Esophagus (tissue), 2 donors: ENCODE data around the gene PLOD1. TPM values are rescaled to one million over a fixed set of nuclear protein-coding genes. Genes with fewer than 3 reads are reported as not detected.
A peak's percentile ranks its signal among the peaks of the same experiment; 100 is the strongest.
"Not testable (repeated sequence)": the region's sequence is repeated elsewhere in the genome, so short reads cannot be mapped to it uniquely, and the experiment has no call there.

Source experiments
- H3K27ac ChIP-seq, 2 donors: one replicate each; pipeline ENCODE4 v1.5.1; 2013; ENCODE audit warnings: low read depth in 2 of 2, mild to moderate bottlenecking in 2 of 2, inconsistent platforms in 1 of 2, low read length in 1 of 2, moderate library complexity in 1 of 2
- H3K27me3 ChIP-seq, 2 donors: one replicate each; pipeline ENCODE4 v1.6.1; 2013; ENCODE audit warnings: low read length in 2 of 2, control low read depth in 1 of 2, mild to moderate bottlenecking in 1 of 2; ENCODE audit not compliant: insufficient read depth in 2 of 2, control insufficient read depth in 1 of 2
- H3K36me3 ChIP-seq, 2 donors: one replicate each; pipeline ENCODE4 v1.6.1; 2013; ENCODE audit warnings: low read length in 1 of 2; ENCODE audit not compliant: control insufficient read depth in 2 of 2, insufficient read depth in 2 of 2
- H3K4me1 ChIP-seq, 2 donors: one replicate each; pipeline ENCODE4 v1.6.1; 2013; ENCODE audit warnings: low read length in 1 of 2; ENCODE audit not compliant: control insufficient read depth in 2 of 2, insufficient read depth in 2 of 2
- H3K4me3 ChIP-seq, 2 donors: one replicate each; pipeline ENCODE4 v1.5.1; 2013; ENCODE audit warnings: low read length in 2 of 2, mild to moderate bottlenecking in 2 of 2, low read depth in 1 of 2, moderate library complexity in 1 of 2
- H3K9me3 ChIP-seq, 2 donors: one replicate each; pipeline ENCODE4 v1.6.1; 2013; ENCODE audit warnings: mild to moderate bottlenecking in 2 of 2, low read depth in 1 of 2, low read length in 1 of 2, moderate library complexity in 1 of 2; ENCODE audit not compliant: control insufficient read depth in 2 of 2, insufficient read depth in 1 of 2
- WGBS, 2 donors: extraction: QIAGEN DNeasy Blood & Tissue Kit; methylation state at CpG; one replicate each; pipeline ENCODE4 v1.1.7; 2013; 5-methylcytosine and 5-hydroxymethylcytosine counted together
- polyA plus RNA-seq, 2 donors: library from polyadenylated mRNA; stranded (reverse); fragments of 200-250 nt; gene quantifications; one replicate each; pipeline ENCODE4 v1.2.3, GENCODE V29; 2013
- donor health status: healthy with polysubstance abuse.
- donor health status: Bipolar disorder and iron deficiency.

The PLOD1 gene
- polyA plus RNA-seq, 2 donors, result 17.1 to 18.2 TPM

DNA sequence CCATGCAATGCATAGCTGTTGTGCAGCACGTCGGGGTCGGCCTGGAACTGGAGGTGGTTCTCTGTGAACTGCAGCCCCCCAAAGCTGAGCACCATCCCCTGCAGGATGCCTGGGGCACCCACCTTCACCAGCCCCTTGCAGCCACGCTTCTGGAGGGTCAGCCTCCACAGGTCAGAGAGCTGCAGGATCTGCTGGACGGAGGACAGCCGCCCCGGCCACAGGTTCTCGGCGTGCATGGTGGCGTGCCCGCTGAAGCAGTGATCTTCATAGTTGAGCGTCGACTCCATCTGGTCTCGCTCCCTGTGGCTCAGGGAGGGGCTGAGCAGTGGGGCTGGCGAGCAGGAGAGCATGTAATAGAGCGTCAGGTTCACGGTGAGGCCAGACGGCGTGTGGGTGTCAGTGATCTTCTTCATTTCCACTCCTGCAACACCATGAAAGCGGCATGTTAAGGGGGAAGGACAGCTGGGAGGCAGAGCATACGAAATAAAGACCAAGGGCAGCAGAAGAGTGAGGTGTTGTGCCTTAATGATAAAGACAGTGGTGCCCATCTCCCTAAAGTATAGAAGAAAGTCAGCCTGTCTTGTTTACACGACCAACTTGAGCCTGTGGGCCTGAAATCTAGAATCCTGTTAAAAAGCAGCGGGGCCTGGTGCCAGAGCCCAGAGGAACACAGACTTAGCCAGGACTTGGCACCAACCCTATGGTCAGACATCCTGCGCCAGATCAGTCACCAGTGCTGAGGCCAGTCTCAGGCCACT is 11.3 kb upstream of the PLOD1 start:
- Histone ChIP-seq H3K9me3 (no peaks in the 10 kb centered on the region), H3K4me3 (no peak overlapping the region), H3K27ac (no peak overlapping the region), H3K4me1 (peaks cover 6 to 20% of the 10 kb centered on the region in 2 donors), H3K27me3 (no peaks in the 10 kb centered on the region), H3K36me3 (peaks cover 0 to 25% of the 10 kb centered on the region in 2 donors)
- 81 to 88% methylated on average over 24 of the region's 24 CpGs for WGBS, 2 donors

DNA sequence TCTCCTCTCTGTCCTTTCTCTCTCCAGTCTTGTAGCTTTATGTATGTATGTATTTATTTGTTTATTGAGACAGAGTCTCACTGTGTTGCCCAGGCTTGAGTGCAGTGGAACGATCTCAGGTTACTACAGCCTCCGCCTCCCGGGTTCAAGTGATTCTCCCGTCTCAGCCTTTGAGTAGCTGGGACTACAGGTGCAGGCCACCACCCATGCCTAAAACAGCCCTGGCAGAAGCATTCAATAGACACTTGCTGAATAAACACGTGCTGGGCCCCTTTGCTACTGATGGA is 10.7 kb upstream of the PLOD1 start:
- peaks cover 3 to 20% of the 10 kb centered on the region in 2 donors for H3K4me1 ChIP-seq
- no peaks in the 10 kb centered on the region for H3K9me3 ChIP-seq
- no peak overlapping the region for H3K27ac ChIP-seq
- H3K27me3 ChIP-seq, result no peaks in the 10 kb centered on the region
- 60 to 61% methylated on average over 5 of the region's 5 CpGs for WGBS, 2 donors
- H3K4me3 ChIP-seq, result no peak overlapping the region
- peaks cover 0 to 25% of the 10 kb centered on the region in 2 donors for H3K36me3 ChIP-seq

- H3K4me1 ChIP-seq, result peaks cover 0 to 16% of the 10 kb centered on the region in 2 donors
- H3K27me3 ChIP-seq, result no peaks in the 10 kb centered on the region
- H3K36me3 ChIP-seq, result peaks cover 0 to 24% of the 10 kb centered on the region in 2 donors
- 40 to 49% methylated on average over 16 of the region's 16 CpGs for WGBS, 2 donors
- H3K9me3 ChIP-seq, result no peaks in the 10 kb centered on the region
- peak overlapping the region; percentile 80 to 94 for H3K4me3 ChIP-seq
- H3K27ac ChIP-seq, result no peak overlapping the region
Observed at GRCh38 chr1:11924334-11925195, 10.0 kb upstream of the PLOD1 start.

DNA sequence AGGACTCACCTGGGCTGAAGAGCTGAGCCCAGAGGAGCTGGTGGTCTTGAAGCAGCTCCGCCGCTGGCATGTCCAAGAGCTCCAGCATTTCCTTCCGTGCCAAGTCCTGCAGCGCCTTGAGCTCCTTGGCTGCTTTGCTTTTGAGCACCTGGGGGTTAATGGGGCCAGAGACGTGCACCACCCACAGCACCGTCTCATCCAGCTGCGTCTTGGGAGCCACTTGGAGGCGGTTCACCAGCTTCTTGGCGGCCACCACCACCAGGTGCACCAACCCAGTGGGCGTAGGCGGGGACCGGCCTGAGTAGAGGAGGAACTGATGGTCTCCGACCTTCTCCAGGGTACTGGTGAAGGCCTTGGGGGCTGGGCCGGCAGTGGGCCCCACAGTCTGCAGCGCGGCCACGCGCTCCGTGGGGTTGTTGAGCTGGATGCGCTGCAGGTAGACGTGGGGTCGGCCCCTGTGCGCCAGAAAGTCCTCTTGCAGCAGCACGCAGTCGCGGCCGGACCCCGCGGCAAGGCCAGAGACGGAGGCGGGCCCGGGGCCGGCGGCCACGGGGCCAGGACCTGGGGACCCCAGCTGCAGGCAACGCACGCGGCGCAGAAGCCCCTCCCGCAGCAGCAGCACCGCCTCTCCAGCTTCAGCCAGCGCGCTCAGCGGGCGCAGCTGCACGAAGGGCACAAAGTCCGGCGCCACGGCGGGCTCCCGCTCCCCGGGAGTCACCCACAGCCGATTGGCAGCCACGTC is 9.2 kb upstream of the PLOD1 start:
- H3K9me3 ChIP-seq, H3K27me3 ChIP-seq: not testable (repeated sequence)
- WGBS, 2 donors, result 6 to 10% methylated on average over 26 to 46 of the region's 54 CpGs
- H3K36me3 ChIP-seq, result peaks cover 0 to 22% of the 10 kb centered on the region in 2 donors
- peak overlapping the region; percentile 80 to 94 for H3K4me3 ChIP-seq
- H3K4me1 ChIP-seq, result peaks cover 2 to 14% of the 10 kb centered on the region in 2 donors
- peak overlapping the region in 1 of 2 donors; percentile 14 for H3K27ac ChIP-seq

DNA sequence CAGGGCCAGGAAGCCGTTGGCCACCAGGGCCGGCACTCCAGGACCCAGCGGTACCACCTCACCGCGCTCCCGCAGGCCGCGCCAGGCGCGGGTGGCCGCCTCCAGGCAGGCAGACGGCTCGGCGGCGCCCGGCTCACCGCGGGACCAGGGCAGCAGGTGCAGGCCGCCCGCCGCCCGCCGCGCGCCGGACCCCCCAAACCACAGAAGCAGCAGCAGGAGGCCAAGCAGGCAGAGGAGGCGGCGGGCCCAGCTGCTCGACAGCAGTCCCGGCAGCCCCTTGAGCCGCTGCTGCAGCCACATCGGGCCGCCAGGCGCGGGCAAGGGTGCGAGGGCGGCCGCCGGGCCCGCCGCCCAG is 8.6 kb upstream of the PLOD1 start:
- Histone ChIP-seq H3K36me3 (peaks cover 0 to 20% of the 10 kb centered on the region in 2 donors), H3K27me3 (no peaks in the 10 kb centered on the region), H3K9me3 (no peaks in the 10 kb centered on the region), H3K4me1 (peaks cover 2 to 13% of the 10 kb centered on the region in 2 donors), H3K4me3 (peak overlapping the region; percentile 80 to 94), H3K27ac (peak overlapping the region; percentile 14 to 52)
- 0% methylated on average over 22 to 41 of the region's 41 CpGs for WGBS, 2 donors

DNA sequence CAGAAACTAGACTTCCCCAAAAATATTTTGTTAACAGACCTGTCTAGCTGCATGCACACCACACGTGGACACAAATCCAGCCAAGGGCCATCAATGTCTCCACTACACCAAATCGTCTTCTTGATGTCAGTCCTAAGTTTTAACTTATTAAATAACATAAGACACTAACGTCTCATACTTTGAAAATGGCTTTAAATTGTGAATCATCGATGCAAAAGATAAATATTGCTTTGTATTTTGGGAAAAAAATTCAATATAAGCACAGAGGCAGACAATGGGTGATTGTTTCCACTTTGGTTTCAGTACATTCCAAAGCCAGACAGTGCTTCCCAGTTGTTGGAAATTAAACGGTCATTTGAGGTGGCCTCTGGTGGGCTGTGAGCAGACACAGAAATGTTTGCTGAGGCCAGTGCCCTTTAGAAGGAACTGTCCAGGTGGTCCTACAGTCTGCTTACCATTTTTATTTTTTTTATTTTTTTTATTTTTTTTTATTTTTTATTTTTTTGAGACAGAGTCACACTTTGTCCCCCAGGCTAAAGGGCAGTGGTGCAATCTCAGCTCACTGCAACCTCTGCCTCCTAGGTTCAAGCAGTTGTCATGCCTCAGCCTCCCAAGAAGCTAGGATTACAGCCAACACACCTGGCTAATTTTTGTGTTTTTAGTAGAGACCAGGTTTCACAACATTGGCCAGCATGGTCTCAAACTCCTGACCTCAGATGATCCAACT is 6.5 kb upstream of the PLOD1 start:
- Histone ChIP-seq H3K4me1 (peaks cover 2 to 10% of the 10 kb centered on the region in 2 donors), H3K9me3 (no peaks in the 10 kb centered on the region), H3K27ac (no peak overlapping the region), H3K27me3 (no peaks in the 10 kb centered on the region), H3K36me3 (peaks cover 0 to 6% of the 10 kb centered on the region in 2 donors), H3K4me3 (no peak overlapping the region)
- 42 to 49% methylated on average over 5 of the region's 5 CpGs for WGBS, 2 donors

- no peaks in the 10 kb centered on the region for H3K9me3 ChIP-seq
- no peak overlapping the region for H3K4me3 ChIP-seq
- 1 to 7% methylated on average over 5 of the region's 5 CpGs for WGBS, 2 donors
- peak overlapping the region; percentile 11 to 42 for H3K27ac ChIP-seq
- no peaks in the 10 kb centered on the region for H3K36me3 ChIP-seq
- H3K4me1 ChIP-seq, result peaks cover 2 to 3% of the 10 kb centered on the region in 2 donors
- no peaks in the 10 kb centered on the region for H3K27me3 ChIP-seq
Observed at GRCh38 chr1:11929849-11930248, 4.7 kb upstream of the PLOD1 start.

DNA sequence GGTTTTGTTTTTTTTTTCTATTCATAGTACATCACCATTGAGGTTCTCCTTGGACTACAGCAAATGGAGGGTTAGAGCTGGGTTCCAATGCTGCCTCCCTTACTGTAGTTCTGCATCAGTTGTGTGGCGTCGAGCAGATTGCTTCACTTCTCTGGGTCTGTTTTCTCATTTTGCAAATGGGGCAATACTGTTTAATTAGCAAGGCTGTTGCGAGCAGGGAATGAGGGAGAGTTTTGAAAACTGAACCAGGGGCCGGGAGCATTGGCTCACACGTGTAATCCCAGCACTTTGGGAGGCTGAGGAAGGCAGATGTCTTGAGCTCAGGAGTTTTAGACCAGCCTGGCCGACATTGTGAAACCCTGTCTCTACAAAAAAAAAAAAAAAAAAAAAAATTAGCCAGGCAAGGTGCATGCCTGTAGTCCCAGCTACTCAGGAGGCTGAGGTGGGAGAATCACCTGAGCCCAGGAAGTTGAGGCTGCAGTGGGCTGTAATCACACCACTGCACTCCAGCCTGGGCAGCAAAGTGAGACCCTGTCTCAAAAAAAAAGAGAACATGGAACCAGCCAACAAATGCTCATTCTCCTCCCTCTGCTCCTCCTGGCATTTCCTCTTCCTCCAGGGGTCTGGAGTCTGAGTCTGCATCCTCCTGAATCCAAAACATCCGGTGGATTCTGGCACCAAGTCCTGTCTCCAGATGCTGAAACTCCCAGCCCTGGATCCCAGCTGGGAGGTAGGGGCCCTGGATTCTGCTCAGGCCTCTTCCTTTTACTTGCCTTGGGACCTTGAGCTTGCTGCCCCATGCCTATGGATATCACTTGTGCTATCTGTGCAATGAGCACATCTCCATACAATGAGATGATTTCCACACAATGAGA is 3.7 kb upstream of the PLOD1 start:
- no peak overlapping the region for H3K27ac ChIP-seq
- H3K27me3 ChIP-seq, result no peaks in the 10 kb centered on the region
- 58 to 60% methylated on average over 7 of the region's 7 CpGs for WGBS, 2 donors
- H3K4me3 ChIP-seq, result no peak overlapping the region
- peaks cover 0 to 2% of the 10 kb centered on the region in 2 donors for H3K4me1 ChIP-seq
- no peaks in the 10 kb centered on the region for H3K9me3 ChIP-seq
- H3K36me3 ChIP-seq, result no peaks in the 10 kb centered on the region
